ENCODE results near the gene PCGF1.
"Not testable (repeated sequence)": the region's sequence is repeated elsewhere in the genome, so short reads cannot be mapped to it uniquely, and the experiment has no call there.

The PCGF1 gene

DNA sequence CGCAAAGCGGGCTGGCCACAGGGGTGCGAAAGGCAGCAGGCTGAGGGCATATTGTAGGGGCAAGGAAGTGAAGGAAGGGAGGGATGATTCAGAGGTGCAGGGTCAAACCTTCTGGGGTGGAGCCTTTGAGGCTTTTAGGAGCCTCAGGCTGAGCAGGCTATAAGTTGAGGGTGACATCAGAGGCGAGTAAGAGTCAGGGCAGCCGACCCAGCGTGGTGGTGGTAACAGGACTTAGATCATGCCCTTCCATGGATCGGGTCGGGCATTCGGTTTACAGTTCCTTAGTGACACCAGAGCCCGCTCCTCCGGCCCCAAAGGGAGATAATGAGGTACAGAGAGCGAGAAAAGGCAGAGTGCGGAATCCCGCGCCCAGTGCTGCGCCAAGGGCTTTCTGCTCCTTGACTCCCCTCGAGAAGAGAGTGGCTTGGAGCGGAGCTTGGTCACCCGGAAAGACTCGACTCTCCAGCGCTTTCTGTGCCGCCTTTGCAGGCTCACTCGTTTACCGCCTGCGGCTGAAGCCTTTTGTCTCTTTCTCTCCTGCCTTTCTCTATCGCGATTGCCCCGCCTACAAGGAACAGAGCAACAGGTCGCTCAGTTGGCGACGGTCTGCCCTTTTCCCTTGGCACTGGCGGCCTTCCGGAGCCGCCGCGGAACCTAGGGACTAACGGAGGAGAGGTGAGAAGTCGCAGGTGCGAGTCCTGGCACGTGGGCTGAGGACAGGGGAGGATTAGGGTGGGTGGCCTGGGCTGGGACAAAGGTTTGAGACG lies 8.8 kb downstream of the PCGF1 start:
- no peak for DNase-seq

DNA sequence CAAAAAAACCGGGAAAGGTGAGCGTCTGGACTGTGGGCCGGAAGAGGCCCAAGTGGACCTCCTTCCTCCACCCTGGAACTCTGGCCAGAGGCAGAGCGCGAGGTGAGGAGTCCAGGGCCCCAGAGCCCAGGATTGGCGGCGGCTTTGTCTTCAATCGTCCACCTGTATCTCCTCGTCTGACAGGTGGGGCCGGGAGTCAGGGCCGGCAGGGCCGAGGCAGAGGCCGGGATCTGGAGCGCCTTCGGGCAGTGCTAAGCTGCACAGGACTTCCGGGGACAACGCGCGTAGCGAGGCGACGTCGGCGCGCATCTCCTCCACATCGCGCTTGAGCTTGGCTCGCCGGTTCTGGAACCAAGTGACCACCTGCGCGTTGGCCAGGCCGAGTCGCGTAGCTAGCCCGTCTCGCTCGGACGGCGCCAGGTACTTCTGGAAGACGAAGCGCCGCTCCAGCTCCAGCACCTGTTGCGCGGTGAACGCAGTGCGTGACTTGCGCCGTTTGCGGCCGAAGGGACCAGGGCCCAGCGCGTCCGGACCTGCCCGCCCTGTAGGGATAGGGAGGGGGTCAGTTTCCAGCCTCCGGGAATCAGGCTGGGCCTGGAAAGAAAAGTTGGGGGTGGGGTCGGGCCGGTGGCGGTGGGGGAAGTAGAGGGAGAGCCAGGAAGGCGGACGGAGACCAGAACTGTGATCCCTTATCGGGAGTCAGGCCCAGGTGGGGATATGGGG lies 9.6 kb downstream of the PCGF1 start:
- no peak for DNase-seq

DNA sequence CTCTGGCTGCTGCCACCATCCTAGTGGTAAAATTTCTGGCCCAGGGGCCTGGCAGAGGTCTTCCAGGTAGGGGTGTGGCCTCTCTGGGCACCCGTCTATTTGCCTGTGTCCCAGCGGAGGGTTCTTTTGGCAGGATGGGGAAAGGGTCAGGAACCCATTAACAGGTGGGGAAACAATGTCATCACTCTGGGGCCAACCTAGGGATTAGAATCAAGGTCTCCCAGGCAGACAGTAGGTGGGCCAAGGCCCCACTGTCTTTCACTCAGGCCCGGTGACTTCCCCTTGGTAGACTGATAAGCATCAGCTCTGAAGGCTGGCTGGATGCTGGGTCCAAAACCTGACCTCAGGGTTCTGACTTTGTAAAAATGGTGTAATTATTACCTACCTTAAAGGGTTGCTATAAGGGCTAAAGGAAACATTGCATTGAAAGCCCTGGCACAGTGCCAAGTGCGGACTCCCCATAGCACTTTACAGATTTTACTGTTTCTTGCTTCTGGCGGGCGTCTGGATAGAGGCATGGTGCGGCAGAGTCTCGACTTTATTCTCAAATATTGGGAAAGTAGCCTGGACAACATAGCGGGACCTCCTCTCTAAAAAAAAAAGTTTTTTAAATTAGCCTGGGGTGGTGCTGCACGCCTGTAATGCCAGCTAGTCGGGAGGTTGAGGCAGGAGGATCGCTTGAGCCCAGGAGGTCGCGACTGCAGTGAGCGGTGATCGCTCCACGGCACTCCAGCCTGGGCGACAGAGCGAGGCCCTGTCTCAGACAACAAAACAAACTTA lies 10.3 kb downstream of the PCGF1 start:
- no peak for DNase-seq

DNA sequence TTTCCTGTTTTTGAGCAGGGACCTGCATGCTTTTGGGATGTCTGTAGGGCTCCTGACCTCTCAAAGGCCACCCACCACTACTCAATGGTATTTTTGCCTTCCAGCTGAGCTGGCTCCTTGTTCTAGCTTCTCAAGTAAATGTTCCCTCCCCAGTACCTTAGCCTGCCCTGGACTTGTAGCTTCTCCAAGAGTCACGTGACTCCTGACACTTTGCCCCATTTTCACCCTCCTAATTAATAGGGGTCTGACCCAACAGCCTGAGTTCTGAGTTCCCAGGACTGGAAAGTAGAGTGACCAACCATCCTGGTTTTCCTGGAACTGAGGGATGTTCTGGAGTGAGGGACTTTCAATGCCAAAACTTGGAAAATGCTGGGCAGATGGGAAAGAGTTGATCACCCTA lies 12.1 kb downstream of the PCGF1 start:
- DNase-seq: no peak

DNA sequence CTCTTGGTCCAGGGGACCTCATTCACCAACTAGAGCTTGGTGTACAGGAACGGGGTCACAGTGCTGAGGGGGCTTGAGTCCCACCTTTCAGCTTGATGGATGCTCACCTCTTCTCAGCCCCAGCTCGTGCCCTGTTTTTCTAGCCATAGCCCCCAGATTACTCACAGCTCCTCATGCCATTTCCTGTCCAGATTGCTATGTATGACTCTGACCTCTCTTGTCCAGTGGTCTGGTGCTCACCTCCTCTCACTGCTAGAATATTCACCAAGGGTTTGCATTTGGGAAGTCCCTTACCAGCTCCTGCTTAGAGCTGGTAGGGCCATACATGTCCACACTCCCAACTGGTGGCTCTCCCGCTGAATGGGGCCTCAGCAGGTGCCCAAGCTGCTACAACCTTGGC lies 13.9 kb downstream of the PCGF1 start:
- DNase-seq: no peak

DNA sequence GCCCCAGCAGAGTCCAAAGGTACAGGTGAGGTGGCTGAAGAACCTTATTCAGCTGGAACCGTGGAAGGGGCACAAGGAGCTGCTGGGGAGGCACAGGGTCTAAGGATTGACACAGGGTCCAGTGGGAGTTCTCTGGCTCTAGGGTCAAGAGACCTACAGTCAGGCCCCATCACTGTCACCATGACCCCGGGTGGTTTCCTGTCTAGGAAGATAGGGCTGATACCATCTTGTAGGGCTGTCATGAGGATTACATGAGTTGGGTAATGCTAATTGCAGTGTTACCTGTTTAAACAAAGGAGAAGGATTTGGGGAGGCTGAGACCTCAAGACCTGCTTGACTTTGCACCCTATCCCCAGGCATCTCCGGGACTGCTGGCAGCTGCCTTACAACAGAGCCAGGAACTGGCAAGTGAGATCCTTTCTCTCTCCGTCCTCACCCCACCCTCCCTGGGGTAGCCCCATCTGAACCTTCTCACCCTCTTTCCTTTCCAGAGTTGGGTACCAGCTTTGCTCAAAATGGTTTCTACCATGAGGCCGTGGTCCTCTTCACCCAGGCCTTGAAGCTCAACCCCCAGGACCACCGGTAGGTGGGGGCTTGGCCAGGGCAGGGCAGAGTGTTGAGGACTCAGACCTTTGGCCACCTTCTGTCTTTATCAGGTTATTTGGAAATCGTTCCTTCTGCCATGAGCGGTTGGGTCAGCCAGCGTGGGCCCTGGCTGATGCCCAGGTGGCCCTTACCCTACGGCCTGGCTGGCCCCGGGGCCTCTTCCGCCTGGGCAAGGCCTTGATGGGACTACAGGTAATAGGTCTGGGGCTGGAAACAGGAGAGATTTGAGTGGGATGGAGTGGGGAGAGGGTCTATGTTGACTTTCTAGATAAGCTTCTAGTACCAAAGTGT lies 15.6 kb downstream of the PCGF1 start:
- DNase-seq: no peak

DNA sequence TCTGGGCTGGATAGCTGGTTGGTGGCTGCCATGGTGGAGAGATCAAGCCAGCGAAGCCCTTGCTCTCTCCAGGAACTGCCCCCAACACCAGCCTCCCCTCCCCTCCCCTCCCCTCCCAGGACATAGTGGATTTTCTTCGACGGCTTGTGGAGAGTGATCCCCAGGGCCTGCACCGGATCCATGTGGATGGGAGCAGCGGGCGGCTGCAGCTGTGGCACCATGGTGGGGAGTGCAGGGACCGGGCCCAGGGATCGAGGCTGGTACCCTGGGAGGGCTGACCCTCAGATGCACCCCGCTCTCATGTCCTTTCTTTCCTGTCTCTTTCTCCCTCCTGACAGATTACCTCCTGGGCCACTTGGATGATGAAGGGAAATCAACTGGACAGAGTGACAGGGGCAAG lies 17.6 kb downstream of the PCGF1 start:
- no peak for DNase-seq

DNA sequence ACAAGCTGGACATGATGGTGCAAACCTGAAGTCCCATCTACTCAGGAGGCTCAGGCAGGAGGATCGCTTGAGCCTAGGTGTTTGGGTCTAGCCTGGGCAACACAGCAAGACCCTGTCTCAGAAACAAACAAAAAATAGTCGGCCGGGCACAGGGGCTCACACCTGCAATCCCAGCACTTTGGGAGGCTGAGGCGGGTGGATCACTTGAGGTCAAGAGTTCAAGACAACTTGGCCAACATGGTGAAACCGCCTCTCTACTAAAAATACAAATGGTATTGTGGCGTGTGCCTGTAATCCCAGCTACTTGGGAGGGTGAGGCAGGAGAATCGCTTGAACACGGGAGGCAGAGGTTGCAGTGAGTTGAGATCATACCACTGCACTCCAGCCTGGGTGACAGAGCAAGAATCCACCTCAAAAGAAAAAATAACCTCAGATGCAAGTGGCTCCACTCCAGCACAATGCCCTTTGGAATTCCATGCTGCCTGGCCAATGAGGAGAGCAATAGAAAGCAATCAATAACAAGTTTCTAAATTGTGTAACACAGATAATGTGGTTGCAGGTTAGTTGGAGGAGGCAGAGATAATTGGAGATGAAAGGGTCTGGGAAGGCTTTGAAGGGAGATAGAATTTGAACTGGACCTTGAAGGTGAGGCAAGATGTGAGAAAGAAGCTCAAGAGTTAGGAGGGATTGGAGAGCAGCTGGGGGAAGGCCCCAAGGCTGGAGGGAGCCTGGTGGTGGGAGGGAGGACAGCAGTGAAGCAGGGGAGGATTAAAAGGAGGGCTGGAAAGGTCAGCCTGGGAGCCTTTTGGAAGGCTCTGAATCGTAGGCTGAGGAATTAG lies 18.6 kb downstream of the PCGF1 start:
- no peak for DNase-seq

DNA sequence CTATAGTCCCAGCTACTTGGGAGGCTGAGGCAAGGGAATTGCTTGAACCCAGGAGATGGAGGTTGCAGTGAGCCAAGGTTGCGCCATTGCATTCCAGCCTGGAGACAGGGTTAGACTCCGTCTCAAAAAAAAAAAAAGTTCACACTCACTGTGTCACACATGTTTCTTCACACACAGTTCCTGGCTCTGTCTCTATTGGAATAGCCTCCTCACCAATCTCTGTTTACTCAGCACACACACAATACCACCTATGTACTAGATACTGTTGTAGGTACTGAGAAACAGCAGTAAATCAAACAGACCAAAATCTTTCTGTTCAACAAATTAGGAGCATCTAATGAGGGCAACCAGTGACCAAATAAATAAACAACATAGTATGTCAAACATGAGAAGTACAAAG lies 21.4 kb downstream of the PCGF1 start:
- no peak for DNase-seq

DNA sequence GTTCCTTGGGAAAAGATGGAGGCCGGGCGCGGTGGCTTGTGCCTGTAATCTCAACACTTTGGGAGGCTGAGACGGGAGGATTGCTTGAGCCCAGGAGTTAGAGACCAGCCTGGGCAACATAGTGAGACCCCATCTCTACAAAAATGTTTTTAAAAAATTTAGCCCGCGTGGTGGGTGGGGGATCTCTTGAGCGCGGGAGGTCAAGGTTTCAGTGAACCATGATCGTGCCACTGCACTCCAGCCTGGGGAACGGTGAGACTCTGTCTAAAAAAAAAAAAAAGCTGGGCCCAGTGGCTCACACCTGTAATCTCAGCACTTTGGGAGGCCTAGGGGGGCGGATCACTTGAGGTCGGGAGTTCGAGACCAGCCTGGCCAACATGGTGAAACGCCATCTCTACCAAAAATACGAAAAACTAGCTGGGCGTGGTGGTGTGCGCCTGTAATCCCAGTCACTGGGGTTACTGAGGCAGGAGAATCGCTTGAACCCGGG lies 23.8 kb downstream of the PCGF1 start:
- not testable (repeated sequence) for DNase-seq

DNA sequence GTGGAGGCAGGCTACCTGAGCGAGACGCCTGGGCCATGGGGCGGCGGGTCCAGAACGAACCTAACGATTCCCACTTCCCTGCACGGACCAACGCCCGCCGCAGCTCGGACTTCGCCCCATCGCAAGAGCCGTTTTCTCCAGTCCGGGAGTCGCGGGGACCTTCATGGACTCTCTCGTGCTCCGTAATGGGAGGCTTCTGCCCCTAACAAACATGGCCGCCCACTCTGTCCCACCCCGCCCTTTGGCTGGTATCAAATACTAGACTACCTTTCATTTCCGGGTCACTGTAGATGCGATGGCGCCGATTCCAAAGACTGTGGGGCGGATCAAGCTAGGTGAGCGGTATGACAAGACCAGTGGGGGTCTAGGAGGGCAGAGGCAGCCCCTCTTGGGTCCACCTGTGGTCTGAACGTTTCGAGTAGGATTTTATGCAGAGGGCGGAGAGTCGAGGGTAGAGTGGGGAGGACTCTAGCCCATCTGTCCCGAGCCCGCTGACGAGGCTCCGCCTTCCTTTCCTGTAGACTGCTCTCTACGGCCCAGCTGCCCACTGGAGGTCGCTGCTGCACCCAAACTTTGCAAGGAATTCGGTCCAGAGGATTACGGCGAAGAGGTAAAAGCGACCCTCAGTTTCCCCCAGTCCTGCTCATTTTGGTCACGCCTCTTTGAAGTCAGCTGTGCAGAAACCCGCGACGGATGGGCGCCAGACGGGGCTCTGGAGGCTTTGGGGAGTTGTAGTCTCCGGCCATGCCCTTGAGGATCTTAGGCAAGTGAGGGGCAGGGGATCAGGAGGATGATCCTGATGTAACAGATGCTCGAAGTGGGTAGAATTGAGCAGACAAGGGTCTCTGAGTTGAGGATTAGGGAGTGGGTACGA lies 24.5 kb downstream of the PCGF1 start, which contains the start of the genes CCDC142 and TTC31:
CCDC142 (minus strand) TSS at position 198 of the 874 bp plus-strand sequence; CDS start at position 37, 161 bp downstream.
TTC31 (plus strand) TSS at position 281 of the 874 bp plus-strand sequence; CDS start at position 296, 15 bp downstream.
- DNase-seq: peak; percentile 89

DNA sequence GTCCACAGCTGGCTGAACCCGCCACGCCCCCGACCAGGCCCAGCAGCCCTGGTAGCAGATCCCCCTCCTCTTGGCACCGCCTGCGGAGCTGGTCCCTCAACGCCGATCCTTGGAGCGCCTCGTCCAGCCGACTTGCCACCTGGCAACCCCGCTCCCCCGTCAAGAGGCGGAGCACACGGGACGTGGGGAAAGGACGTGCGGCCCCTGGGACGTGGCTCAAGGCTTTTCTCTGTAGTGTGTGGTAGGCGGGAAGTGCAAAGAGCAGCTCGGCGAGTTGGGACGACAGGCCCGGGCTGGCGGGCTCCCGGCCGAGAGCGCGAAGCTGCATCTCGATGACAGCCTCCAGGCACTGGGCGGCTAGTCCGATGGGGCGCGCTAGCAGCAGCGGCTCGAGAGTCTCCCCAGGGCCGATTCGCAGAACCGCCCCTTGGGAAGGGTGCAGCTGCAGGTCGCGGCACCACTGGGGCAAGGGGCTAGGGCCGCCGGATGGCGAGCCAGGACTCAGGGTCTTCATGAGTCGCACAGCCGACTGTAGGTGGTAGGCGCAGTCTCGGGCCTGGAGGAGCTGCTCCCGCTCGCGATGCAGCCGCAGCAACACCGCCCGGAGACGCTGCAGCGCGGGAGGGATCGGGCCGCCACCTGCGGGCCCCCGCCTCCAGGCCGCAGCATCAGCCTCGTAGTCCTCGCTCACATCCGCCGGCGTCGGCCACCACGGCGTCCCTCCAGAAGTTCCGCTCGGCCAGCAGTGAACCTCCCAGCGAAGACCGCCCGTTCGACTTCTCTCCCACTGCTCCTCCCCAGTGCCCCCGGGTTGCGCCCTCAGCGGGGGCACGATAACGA lies 25.3 kb downstream of the PCGF1 start:
- DNase-seq: no peak

DNA sequence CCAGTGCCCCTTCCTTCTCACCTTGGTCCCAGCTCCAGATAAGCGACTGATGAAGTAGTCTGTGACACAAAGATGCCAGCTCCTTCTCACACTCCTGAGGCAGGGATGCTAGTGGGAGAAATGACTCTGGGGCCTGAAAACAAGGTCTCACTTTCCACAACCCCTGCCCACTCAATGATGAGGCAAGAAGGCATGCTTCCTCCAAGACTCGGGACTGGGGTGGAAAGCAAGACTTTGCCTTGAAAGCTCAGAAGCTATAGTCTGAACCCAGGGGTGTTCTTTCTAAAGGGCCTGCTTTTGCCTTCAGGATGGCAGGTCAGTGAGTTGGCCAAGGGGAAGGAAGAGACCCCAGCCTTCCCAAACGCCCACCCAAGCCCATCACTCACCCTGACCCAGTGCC lies 26.1 kb downstream of the PCGF1 start:
- DNase-seq: no peak

DNA sequence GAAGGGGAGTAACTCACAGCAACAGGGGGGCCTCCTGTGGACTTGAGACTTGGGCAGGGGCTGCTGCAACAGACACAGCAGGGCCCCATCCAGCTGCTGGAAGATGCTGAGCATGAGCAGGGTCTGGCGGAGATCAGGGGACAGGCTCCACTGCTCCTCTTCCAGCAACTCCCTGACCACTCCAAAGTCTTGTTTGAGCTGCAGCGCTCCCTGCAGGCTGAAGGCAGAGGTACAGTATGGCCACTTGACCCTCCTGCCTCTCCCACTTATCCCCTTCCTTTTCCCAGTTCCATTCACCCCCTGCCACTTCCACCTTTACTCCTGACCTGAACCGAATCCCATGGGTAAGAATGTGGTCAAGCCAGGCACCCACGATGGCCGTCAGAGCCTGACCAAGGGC lies 32.6 kb downstream of the PCGF1 start:
- no peak for DNase-seq

DNA sequence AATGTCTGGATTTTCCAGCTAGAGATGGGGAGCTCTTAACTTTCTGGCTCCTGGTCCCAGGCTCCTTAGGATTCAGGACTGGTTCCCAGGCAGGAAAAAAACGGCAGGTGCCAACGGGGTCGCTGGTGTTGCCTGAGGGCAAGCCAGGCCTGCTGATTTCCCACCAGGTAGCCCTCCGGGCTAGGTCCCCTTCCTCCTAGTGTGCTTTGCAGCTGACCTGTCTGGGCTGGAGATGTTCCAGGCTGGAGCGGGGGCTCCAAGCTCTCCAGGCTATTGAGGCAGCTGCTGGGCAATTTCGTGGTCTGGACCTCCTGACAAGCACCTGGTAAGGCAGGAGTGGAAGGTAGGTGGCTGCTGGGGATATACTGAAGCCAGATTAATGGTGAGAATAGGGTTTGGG lies 33.0 kb downstream of the PCGF1 start:
- DNase-seq: no peak

DNA sequence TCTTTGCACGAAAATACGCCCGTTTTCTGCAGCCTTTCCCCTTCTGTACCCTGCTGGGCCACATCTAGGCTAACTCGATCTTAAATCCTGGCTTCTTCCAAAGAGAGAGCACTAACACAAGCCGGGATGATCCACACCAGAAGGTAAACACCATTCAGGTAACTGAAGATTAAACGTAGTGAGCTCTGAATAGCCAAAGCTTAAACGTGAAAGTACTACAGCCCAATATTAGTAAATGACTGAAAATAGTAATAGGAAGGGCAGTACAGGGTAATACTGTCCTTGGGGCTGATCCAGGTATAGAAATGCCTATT lies 34.6 kb downstream of the PCGF1 start:
- no peak for DNase-seq

DNA sequence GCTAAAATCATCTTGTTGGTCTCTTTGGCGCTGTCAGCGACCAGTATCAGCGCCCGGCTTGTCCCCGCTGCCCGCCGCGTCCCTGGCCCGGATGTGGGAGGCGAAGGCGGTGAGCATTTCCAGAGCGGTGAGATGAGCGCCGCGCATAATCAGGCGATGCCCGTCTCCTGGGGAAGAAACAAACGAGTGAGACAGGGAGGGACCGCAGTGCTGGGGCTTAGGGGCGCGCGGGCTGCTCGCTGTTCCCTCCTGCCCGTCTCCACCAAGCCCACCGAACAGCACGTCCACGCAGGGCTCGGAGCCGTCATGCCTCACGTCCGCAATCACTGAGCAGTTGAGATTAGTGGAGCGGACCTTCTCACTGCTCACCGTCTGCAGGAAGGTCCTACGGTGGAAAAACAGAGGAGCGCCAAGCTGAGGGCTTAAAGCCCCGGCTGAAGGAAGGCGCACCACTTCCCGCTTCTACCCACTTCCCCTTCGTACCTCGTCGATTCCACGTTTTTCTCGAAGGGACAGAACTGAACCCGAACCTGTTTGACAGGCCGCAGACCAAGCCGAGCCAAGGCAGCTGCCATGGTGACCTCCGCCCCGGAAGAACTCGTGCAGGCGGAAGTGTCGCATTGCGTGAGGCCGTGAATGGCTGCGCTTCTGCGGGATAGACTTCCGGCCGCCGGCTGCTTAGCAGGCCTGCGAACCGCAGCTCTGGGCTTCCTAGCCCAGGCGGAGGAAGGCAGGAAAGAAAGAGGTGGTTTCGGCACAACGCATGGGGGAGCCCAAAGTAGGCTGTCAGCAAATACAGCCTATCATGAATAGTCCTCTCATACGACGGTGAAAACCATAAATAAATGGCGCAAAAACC lies 35.2 kb downstream of the PCGF1 start, which contains the start of gene MRPL53:
MRPL53 (minus strand) TSS at position 595 of the 859 bp plus-strand sequence; CDS start at position 575, 20 bp downstream.
- peak; percentile 24 for DNase-seq

DNA sequence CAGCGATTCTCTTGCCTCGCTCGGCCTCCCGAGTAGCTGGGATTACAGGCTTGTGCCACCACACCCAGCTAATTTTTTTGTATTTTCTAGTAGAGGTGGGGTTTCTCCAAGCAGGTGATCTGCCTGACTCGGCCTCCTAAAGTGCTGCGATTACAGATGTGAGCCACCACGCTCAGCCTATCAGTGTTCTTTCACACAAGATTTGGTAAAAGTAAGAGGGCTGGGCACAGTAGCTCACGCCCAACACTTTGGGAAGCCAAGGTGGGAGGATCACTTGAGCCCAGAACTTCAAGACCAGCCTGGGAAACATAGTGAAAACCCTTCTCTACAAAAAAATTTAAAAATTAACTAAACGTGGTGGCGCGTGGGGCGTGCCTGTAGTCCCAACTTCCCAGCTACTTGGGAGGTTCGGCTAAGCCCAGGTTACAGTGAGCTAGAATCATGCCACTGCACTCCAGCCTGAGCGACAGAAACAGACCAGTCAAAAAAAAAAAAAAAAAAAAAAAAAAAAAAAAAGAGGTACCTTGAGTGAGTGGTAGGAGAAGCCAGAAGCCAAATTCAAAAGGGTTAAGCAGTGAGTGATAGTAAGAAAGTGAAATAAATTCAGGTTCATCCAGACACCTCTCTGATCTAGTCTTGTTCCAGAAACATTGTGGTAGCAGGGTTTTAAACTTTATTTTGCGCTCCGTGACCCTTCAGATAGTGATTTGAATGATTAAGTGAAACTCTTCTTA lies 36.0 kb downstream of the PCGF1 start:
- DNase-seq: no peak

Measured in NCI-H1436 treated with DMSO at 0.1 percent for 48 hours (cell line).